Smooth muscle cell of trachea (primary cell): ENCODE measurements around the gene USP24. TPM values are rescaled to one million over a fixed set of nuclear protein-coding genes. Genes with fewer than 3 reads are reported as not detected.

Experiments used
- total RNA-seq: library from RNA; depleted of rRNA; stranded (reverse); fragments of >200 nt; gene quantifications from 2 replicates; pipeline ENCODE4 v1.2.1, GENCODE V29; 2014

The USP24 gene, protein sequence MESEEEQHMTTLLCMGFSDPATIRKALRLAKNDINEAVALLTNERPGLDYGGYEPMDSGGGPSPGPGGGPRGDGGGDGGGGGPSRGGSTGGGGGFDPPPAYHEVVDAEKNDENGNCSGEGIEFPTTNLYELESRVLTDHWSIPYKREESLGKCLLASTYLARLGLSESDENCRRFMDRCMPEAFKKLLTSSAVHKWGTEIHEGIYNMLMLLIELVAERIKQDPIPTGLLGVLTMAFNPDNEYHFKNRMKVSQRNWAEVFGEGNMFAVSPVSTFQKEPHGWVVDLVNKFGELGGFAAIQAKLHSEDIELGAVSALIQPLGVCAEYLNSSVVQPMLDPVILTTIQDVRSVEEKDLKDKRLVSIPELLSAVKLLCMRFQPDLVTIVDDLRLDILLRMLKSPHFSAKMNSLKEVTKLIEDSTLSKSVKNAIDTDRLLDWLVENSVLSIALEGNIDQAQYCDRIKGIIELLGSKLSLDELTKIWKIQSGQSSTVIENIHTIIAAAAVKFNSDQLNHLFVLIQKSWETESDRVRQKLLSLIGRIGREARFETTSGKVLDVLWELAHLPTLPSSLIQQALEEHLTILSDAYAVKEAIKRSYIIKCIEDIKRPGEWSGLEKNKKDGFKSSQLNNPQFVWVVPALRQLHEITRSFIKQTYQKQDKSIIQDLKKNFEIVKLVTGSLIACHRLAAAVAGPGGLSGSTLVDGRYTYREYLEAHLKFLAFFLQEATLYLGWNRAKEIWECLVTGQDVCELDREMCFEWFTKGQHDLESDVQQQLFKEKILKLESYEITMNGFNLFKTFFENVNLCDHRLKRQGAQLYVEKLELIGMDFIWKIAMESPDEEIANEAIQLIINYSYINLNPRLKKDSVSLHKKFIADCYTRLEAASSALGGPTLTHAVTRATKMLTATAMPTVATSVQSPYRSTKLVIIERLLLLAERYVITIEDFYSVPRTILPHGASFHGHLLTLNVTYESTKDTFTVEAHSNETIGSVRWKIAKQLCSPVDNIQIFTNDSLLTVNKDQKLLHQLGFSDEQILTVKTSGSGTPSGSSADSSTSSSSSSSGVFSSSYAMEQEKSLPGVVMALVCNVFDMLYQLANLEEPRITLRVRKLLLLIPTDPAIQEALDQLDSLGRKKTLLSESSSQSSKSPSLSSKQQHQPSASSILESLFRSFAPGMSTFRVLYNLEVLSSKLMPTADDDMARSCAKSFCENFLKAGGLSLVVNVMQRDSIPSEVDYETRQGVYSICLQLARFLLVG (N-terminal part only)
- total RNA-seq, result 52.4 and 63.3 TPM in 2 replicates

DNA sequence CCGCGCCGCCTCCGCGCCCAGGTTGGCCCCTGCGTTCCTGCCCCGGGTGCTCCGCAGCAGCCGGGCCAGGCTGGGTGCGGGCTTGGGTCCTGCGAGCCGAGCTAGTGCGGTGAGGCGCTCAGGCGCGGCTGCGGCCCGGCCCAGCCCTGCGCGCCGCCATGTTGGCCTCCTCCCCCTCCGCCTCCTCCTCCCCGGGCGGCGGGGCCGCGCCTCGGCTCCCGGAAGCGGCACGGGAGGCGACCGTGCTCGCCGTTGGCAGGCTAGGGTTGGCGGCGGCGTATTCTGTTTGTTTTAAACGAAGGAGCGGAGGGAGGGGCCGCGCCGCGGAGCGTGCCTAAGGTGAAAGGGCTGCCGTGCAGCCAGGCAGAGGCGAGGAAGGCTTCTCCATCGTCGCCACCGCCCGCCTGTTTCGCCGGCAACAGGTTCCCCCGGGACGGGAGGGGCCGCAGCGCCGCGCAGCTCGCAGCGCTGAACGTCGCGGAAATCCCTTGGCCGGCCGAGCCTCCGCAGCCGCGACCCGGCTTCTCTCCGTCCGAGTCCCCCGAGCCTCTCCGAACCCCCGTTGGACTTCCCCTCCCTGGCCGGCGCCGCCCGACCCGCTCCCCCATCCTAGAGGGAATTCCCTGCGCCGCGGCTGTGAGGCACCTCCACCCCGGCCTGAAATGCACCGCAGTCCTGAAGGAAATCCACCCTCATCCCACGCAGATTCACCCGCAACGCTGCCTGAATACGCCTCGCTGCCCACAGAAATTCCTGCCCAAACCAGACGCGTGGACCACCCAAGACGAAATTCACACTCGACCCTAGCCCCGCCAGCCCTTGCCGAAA lies at the start of gene USP24:
Gene USP24 (minus strand): TSS at position 171 of the 828 bp plus-strand sequence. CDS start 251 bp downstream, outside the sequence.

DNA sequence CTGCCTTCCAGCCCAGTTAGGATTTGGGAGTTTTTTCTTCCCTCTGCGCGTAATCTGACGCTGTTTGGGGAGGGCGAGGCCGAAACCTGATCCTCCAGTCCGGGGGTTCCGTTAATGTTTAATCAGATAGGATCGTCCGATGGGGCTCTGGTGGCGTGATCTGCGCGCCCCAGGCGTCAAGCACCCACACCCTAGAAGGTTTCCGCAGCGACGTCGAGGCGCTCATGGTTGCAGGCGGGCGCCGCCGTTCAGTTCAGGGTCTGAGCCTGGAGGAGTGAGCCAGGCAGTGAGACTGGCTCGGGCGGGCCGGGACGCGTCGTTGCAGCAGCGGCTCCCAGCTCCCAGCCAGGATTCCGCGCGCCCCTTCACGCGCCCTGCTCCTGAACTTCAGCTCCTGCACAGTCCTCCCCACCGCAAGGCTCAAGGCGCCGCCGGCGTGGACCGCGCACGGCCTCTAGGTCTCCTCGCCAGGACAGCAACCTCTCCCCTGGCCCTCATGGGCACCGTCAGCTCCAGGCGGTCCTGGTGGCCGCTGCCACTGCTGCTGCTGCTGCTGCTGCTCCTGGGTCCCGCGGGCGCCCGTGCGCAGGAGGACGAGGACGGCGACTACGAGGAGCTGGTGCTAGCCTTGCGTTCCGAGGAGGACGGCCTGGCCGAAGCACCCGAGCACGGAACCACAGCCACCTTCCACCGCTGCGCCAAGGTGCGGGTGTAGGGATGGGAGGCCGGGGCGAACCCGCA lies 175.7 kb downstream of the USP24 start, which contains the start of gene PCSK9:
Gene PCSK9 (plus strand): TSS at position 207 of the 741 bp plus-strand sequence. CDS start 290 bp downstream, at position 497.

Other genes with a start within 250 kb of the USP24 start
- not detected in 2 replicates for gene TMEM61, start 234.7 kb downstream of the USP24 start, total RNA-seq
- gene BSND, start 216.4 kb downstream of the USP24 start, total RNA-seq, result not detected in 2 replicates
- gene PCSK9, start 175.8 kb downstream of the USP24 start, total RNA-seq, result 0.50 and 0.87 TPM in 2 replicates